ENCODE results near the gene SIAH3.

SIAH3 gene

GRCh38 chr13:45809801-45810394 is 41.7 kb downstream of the SIAH3 start:
- TF ChIP-seq OSR1 (CRISPR knock-in tag; IDR thresholded peaks at IDR 0.05) (no peak), TOX (CRISPR knock-in tag; IDR thresholded peaks at IDR 0.05; ENCODE audit: borderline replicate concordance) (no peak), ZNF565 (CRISPR knock-in tag; conservative IDR thresholded peaks at IDR 0.05; ENCODE audit: low read depth) (no peak), PPARA (CRISPR knock-in tag; IDR thresholded peaks at IDR 0.05; ENCODE audit: borderline replicate concordance) (no peak), ESRRG (CRISPR knock-in tag; IDR thresholded peaks at IDR 0.05) (no peak), ZC3H10 (CRISPR knock-in tag; IDR thresholded peaks at IDR 0.05) (no peak), BACH2 (CRISPR knock-in tag; IDR thresholded peaks at IDR 0.05; ENCODE audit: borderline replicate concordance) (no peak), CREB5 (CRISPR knock-in tag; IDR thresholded peaks at IDR 0.05; ENCODE audit: low read depth) (no peak), ZNF70 (CRISPR knock-in tag; IDR thresholded peaks at IDR 0.05) (no peak), ISL1 (CRISPR knock-in tag; IDR thresholded peaks at IDR 0.05) (no peak), SNAI2 (CRISPR knock-in tag; IDR thresholded peaks at IDR 0.05) (no peak), ZNF8 (CRISPR knock-in tag; IDR thresholded peaks at IDR 0.05) (no peak), ARNTL (CRISPR knock-in tag; IDR thresholded peaks at IDR 0.05; ENCODE audit: borderline replicate concordance, low read depth) (no peak), CSDC2 (CRISPR knock-in tag; IDR thresholded peaks at IDR 0.05) (no peak)
- TF ChIP-seq, protein P1, sequence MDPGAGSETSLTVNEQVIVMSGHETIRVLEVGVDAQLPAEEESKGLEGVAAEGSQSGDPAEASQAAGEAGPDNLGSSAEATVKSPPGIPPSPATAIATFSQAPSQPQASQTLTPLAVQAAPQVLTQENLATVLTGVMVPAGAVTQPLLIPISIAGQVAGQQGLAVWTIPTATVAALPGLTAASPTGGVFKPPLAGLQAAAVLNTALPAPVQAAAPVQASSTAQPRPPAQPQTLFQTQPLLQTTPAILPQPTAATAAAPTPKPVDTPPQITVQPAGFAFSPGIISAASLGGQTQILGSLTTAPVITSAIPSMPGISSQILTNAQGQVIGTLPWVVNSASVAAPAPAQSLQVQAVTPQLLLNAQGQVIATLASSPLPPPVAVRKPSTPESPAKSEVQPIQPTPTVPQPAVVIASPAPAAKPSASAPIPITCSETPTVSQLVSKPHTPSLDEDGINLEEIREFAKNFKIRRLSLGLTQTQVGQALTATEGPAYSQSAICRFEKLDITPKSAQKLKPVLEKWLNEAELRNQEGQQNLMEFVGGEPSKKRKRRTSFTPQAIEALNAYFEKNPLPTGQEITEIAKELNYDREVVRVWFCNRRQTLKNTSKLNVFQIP (CRISPR knock-in tag; IDR thresholded peaks at IDR 0.05; ENCODE audit: borderline replicate concordance, low read depth), result no peak
- ATAC-seq, result no peak

GRCh38 chr13:45808925-45809324 is 42.6 kb downstream of the SIAH3 start:
- no peak for ATAC-seq
- TF ChIP-seq ZNF8 (CRISPR knock-in tag; IDR thresholded peaks at IDR 0.05) (no peak), TOX (CRISPR knock-in tag; IDR thresholded peaks at IDR 0.05; ENCODE audit: borderline replicate concordance) (no peak), CREB5 (CRISPR knock-in tag; IDR thresholded peaks at IDR 0.05; ENCODE audit: low read depth) (no peak), ZNF70 (CRISPR knock-in tag; IDR thresholded peaks at IDR 0.05) (no peak), GLIS3 (CRISPR knock-in tag; IDR thresholded peaks at IDR 0.05) (no peak), ARNTL (CRISPR knock-in tag; IDR thresholded peaks at IDR 0.05; ENCODE audit: borderline replicate concordance, low read depth) (no peak), ZFP30 (CRISPR knock-in tag; IDR thresholded peaks at IDR 0.05) (no peak), PATZ1 (CRISPR knock-in tag; IDR thresholded peaks at IDR 0.05; ENCODE audit: borderline replicate concordance) (no peak), ZFP3 (CRISPR knock-in tag; IDR thresholded peaks at IDR 0.05) (no peak), ZC3H10 (CRISPR knock-in tag; IDR thresholded peaks at IDR 0.05) (no peak), TCF4 (CRISPR knock-in tag; IDR thresholded peaks at IDR 0.05; ENCODE audit: borderline replicate concordance) (no peak), ZNF565 (CRISPR knock-in tag; conservative IDR thresholded peaks at IDR 0.05; ENCODE audit: low read depth) (no peak), TSHZ2 (CRISPR knock-in tag; IDR thresholded peaks at IDR 0.05) (no peak), OSR1 (CRISPR knock-in tag; IDR thresholded peaks at IDR 0.05) (no peak)
- TF ChIP-seq, protein P1 (CRISPR knock-in tag; IDR thresholded peaks at IDR 0.05; ENCODE audit: borderline replicate concordance, low read depth), result no peak
- TF ChIP-seq, protein P2, sequence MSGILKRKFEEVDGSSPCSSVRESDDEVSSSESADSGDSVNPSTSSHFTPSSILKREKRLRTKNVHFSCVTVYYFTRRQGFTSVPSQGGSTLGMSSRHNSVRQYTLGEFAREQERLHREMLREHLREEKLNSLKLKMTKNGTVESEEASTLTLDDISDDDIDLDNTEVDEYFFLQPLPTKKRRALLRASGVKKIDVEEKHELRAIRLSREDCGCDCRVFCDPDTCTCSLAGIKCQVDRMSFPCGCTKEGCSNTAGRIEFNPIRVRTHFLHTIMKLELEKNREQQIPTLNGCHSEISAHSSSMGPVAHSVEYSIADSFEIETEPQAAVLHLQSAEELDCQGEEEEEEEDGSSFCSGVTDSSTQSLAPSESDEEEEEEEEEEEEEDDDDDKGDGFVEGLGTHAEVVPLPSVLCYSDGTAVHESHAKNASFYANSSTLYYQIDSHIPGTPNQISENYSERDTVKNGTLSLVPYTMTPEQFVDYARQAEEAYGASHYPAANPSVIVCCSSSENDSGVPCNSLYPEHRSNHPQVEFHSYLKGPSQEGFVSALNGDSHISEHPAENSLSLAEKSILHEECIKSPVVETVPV (CRISPR knock-in tag; IDR thresholded peaks at IDR 0.05), result no peak
